Calu3 (cell line): ENCODE measurements around the gene GPR35. TPM values are rescaled to one million over a fixed set of nuclear protein-coding genes. Genes with fewer than 3 reads are reported as not detected.

Source experiments
- BruUV-seq: library from RNA; stranded (reverse); fragments of 400-500 nt; replicated peaks from 2 replicates; lab custom pipeline; 2021; lab: Mats Ljungman, UMichigan
- CTCF ChIA-PET: fragments of 300-600 bp; sonication (Branson Sonifier 250); formaldehyde crosslinking; loops from one replicate; lab custom pipeline; 2022; ENCODE audit warnings: antibody characterized with exemption; lab: Charles Lee
- DNase-seq: peaks from one replicate; pipeline ENCODE4 v3.0.0; 2022
- H3K27ac Mint-ChIP-seq: one replicate; pipeline ENCODE4 v1.8.0; 2022; ENCODE audit warnings: mixed read lengths; ENCODE audit not compliant: unreplicated experiment
- H3K27me3 Mint-ChIP-seq: one replicate; pipeline ENCODE4 v1.8.0; 2022; ENCODE audit warnings: mixed read lengths; ENCODE audit not compliant: unreplicated experiment
- H3K36me3 Mint-ChIP-seq: one replicate; pipeline ENCODE4 v1.8.0; 2022; ENCODE audit warnings: mild to moderate bottlenecking, moderate library complexity, mixed read lengths; ENCODE audit not compliant: insufficient read depth, unreplicated experiment
- H3K4me1 Mint-ChIP-seq: one replicate; pipeline ENCODE4 v1.8.0; 2022; ENCODE audit warnings: mild to moderate bottlenecking, low read depth, mixed read lengths; ENCODE audit not compliant: unreplicated experiment
- H3K4me3 Mint-ChIP-seq: one replicate; pipeline ENCODE4 v1.8.0; 2022; ENCODE audit warnings: mild to moderate bottlenecking, low read depth, moderate library complexity, mixed read lengths; ENCODE audit not compliant: unreplicated experiment
- H3K9me3 Mint-ChIP-seq: one replicate; pipeline ENCODE4 v1.8.0; 2022; ENCODE audit warnings: low read depth, mixed read lengths; ENCODE audit not compliant: unreplicated experiment
- intact Hi-C: fragments of 100-400 bp; cut with micrococcal nuclease; formaldehyde crosslinking; loops from one replicate; pipeline ENCODE4 v1.10.0; 2022; ENCODE audit not compliant: unreplicated experiment
- total RNA-seq: library from RNA; stranded (reverse); gene quantifications from 2 replicates; pipeline ENCODE4 v1.2.3, GENCODE V29; 2022
- TF ChIP-seq, protein P1 (sequence below): fragments of 200-600 bp; IDR thresholded peaks from one replicate; pipeline ENCODE4 v1.8.0; 2022; ENCODE audit warnings: antibody characterized with exemption; ENCODE audit not compliant: unreplicated experiment

Gene GPR35
- total RNA-seq, 1 experiment from 2014 or later: 40.3 TPM

DNA sequence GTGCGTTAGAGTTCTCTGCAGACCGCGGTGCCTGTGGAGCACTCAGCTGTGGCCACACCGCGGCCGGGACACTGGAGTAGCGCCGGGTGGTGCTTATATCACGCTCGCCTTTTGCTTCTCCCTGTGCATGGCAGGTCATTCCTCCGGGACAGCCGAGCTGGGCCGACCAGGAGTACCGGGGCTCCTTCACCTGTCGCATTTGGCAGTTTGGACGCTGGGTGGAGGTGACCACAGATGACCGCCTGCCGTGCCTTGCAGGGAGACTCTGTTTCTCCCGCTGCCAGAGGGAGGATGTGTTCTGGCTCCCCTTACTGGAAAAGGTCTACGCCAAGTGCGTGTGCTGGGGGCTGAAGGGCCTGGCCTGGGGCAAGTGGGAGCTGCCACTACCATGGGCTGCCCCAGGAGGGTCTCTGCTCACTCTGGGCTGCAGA lies 34.6 kb upstream of the GPR35 start:
- Mint-ChIP-seq H3K36me3 (peaks cover 19% of the 10 kb centered on the region), H3K4me3 (no peak overlapping the region), H3K27me3 (no peaks in the 10 kb centered on the region), H3K4me1 (peaks cover 19% of the 10 kb centered on the region), H3K9me3 (no peaks in the 10 kb centered on the region), H3K27ac (no peak overlapping the region)
- DNase-seq: no peak
- TF ChIP-seq, protein P1, sequence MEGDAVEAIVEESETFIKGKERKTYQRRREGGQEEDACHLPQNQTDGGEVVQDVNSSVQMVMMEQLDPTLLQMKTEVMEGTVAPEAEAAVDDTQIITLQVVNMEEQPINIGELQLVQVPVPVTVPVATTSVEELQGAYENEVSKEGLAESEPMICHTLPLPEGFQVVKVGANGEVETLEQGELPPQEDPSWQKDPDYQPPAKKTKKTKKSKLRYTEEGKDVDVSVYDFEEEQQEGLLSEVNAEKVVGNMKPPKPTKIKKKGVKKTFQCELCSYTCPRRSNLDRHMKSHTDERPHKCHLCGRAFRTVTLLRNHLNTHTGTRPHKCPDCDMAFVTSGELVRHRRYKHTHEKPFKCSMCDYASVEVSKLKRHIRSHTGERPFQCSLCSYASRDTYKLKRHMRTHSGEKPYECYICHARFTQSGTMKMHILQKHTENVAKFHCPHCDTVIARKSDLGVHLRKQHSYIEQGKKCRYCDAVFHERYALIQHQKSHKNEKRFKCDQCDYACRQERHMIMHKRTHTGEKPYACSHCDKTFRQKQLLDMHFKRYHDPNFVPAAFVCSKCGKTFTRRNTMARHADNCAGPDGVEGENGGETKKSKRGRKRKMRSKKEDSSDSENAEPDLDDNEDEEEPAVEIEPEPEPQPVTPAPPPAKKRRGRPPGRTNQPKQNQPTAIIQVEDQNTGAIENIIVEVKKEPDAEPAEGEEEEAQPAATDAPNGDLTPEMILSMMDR: no peak
- intact Hi-C loops: no loop called here
- no TSS peak for BruUV-seq
- CTCF ChIA-PET: no interaction called here

DNA sequence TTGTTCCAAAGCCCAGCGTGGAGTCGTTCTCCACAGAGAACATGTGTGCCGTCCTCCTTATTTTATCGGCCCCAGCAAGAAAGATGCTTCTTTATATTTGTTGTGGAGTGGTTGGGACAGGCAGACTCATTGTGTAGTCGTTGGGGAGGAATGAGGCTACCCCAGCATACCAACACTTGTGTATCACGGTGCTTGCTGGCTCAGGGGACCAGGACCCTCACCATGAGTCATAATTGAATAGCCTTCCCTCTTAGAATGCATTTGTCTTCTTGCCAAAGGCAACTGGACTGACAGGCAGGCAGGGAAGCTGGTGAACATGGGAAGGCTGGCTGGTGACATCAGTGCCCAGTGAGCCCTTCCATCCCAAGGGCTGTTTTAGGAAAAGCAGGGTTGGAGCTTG lies 34.1 kb upstream of the GPR35 start:
- CTCF ChIA-PET: no interaction called here
- TF ChIP-seq, protein P1: no peak
- intact Hi-C loops: no loop called here
- BruUV-seq: no TSS peak
- no peak overlapping the region for H3K4me3 Mint-ChIP-seq
- peaks cover 19% of the 10 kb centered on the region for H3K4me1 Mint-ChIP-seq
- no peaks in the 10 kb centered on the region for H3K9me3 Mint-ChIP-seq
- no peak overlapping the region for H3K27ac Mint-ChIP-seq
- H3K36me3 Mint-ChIP-seq: peaks cover 14% of the 10 kb centered on the region
- DNase-seq: no peak
- no peaks in the 10 kb centered on the region for H3K27me3 Mint-ChIP-seq

DNA sequence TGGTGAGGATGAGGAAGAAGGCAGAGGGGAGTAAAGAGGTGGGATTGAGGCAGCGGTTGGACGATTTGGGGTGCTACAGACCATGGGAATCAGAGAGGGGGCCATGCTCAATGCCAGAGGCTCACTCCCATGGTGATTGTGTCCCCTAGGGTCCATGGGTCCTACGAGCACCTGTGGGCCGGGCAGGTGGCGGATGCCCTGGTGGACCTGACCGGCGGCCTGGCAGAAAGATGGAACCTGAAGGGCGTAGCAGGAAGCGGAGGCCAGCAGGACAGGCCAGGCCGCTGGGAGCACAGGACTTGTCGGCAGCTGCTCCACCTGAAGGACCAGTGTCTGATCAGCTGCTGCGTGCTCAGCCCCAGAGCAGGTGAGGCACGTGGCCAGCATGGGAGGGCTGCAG lies 33.5 kb upstream of the GPR35 start:
- BruUV-seq: no TSS peak
- intact Hi-C loops: no loop called here
- no peak overlapping the region for H3K27ac Mint-ChIP-seq

DNA sequence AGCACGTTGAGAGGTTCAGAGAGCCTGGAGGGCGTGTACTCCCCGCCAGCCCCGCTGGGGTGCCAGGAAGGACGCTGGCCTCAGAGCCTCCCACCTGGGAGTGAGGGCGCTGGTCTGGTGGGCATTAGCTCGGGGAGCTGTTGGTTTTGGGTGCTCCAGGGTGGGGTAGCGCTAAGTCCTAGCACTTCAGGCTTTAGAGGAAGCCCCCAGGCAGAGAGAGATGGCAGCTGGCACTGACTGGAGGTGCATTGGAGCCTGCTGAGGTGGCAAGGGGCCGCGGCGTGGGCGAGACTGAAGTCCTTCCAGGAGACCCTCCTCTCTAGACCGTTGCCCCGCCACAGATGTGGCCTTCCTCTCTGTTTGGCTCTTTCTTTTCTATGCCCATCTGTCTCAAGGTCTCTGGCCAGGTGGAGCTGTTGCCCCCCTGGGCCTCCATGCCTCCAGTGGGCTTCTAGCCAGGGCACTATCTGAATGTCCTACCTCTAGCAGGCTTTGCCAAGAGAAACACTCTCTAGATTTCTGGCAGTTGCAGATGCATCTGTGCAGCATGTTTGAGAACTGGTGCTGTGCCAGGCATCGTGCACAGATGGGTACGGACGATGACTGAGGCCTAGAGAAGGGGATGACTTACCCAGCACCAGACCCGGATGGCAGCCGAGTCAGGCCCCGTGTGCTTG lies 32.1 kb upstream of the GPR35 start:
- no peak for DNase-seq
- BruUV-seq: no TSS peak
- no peaks in the 10 kb centered on the region for H3K27me3 Mint-ChIP-seq
- intact Hi-C loops: no loop called here
- H3K9me3 Mint-ChIP-seq: no peaks in the 10 kb centered on the region
- TF ChIP-seq, protein P1: no peak
- H3K4me1 Mint-ChIP-seq: peaks cover 9% of the 10 kb centered on the region
- CTCF ChIA-PET: interaction anchor here (1.2 kb wide), 1 partner anchor 28 kb away, joined by 3 read pairs; no protein-coding TSS in a partner anchor
- H3K27ac Mint-ChIP-seq: no peak overlapping the region
- H3K4me3 Mint-ChIP-seq: no peak overlapping the region
- no peaks in the 10 kb centered on the region for H3K36me3 Mint-ChIP-seq

More for the DNA sequence above, 33.5 kb upstream of the GPR35 start:
- H3K9me3 Mint-ChIP-seq: no peaks in the 10 kb centered on the region
- TF ChIP-seq, protein P1: no peak
- peaks cover 9% of the 10 kb centered on the region for H3K36me3 Mint-ChIP-seq
- no peak for DNase-seq
- H3K4me3 Mint-ChIP-seq: no peak overlapping the region
- peaks cover 19% of the 10 kb centered on the region for H3K4me1 Mint-ChIP-seq
- CTCF ChIA-PET: no interaction called here
- H3K27me3 Mint-ChIP-seq: no peaks in the 10 kb centered on the region
